NCI-H128 (cell line): Measurements from ENCODE around the gene CLEC3B.
"Not testable (repeated sequence)": the region's sequence is repeated elsewhere in the genome, so short reads cannot be mapped to it uniquely, and the experiment has no call there.

Source experiments
- DNase-seq: peaks from one replicate; lab custom pipeline; 2025; ENCODE audit not compliant: unreplicated experiment; lab: John Stamatoyannopoulos, UW

The CLEC3B gene

GRCh38 chr3:45034612-45035252, 8.6 kb downstream of the CLEC3B start:
- no peak for DNase-seq

- DNase-seq, result no peak
Measured at GRCh38 chr3:45035441-45036301, 9.6 kb downstream of the CLEC3B start.

- DNase-seq, result peak; percentile 62
Measured at GRCh38 chr3:45037720-45038455, 11.8 kb downstream of the CLEC3B start.

- no peak for DNase-seq
Measured at GRCh38 chr3:45041666-45042065, 15.6 kb downstream of the CLEC3B start.

- DNase-seq, result no peak
Measured at GRCh38 chr3:45042162-45042561, 16.1 kb downstream of the CLEC3B start.

DNA sequence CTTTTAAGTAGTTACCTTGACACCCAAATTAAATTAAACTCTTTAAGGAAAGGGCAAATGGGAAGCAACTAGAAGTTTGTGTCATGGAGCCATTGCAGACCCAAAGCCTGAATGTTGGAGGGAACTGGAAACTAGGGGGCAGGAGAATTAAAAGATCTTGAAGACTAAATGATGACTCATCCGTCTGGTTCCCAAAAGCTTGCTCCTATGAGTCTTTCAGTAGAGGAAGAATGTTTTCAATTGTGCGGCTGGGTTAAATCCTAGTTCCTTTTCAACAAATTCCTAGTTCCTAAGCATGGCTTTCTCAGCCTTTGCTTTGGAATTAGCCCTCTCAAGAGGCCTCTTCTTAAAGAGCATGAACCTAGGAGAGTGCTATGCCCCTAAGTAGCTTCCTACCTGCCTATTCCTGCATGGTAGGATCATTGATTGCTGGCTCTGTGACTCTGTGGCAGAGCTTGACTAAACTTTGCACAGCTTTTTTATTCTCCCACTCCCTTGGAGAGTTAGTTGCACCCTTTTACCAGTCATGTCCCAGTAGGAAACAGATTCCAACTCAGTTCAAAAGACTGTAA, 17.7 kb downstream of the CLEC3B start:
- DNase-seq, result no peak

GRCh38 chr3:45048244-45048643, 22.1 kb downstream of the CLEC3B start:
- no peak for DNase-seq

DNA sequence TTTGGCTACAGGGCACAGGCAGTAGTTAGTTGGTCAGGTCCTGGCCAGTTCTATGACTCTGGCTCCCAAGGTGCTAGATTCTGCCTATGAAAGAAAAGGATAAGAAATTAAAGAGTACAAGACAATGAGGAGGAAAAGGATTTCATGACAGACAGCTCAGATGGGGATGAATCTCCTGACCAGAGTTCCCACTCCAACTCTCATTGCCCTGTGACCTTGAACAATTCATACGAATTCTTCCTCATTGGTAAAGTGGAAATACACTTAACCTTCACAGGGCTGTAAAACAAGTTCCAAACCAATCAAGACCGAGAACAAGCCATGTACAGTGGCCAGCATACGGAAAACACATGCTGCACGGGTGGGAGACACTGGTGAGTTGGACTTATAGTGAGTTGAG, 23.7 kb downstream of the CLEC3B start:
- no peak for DNase-seq

DNA sequence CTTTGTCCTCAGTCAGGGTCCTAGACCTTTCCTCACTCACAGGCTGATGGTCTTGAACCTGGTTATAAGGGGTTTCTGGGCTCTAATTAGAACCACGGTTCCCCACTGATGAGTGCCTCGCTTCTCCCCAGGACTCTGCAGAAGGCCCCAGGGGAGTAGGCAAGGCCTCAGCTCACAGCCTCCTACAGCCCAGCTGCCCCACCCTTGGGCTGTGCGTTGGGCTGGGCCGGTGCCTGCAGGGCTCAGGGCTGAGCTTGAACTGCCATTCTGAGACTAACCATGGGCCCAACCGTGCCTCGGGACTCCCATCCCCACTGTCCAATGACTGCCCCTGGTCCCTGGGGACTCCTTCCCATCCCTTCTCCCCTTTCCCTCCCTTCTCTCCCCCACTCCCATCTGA, 25.6 kb downstream of the CLEC3B start:
- DNase-seq, result no peak

GRCh38 chr3:45053805-45054195, 27.7 kb downstream of the CLEC3B start:
- DNase-seq, result not testable (repeated sequence)

GRCh38 chr3:45054196-45054857, 28.2 kb downstream of the CLEC3B start:
- DNase-seq, result no peak

- DNase-seq, result no peak
Measured at GRCh38 chr3:45055032-45055410, 28.9 kb downstream of the CLEC3B start.

DNA sequence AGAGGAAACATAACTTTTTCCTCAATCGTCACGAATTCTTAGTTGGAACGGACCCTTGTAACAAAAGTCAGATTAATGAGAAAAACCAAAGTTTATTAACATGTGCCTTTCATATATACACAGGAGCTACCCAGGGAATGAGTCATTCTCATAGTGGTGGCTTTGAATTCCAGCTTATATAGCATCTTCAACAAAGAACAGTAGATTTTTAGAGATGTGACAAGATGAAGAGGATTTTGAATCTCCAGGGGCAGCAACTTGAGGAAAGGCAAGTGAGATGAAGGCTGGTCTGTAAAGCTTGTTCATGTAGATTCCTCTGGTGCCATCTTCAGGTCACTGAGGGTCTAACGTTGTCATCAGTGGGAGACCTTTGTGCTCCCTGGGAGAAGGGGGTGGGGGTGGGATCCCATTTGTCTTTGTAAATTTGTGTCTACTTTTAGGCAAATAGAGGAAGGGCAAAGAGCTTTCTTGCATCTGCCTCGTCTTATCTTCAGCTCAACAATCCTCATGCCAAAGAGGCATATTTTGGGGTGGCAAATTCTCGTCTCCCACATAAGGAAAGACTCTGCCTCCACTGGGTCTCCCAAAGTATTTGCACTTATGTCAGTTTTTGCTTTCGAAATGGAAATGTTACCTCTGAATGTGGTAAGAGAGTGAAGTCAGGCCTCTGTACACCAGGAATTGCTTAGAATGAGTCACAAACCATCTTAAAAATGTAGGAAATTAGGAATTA, 29.5 kb downstream of the CLEC3B start:
- no peak for DNase-seq

GRCh38 chr3:45056608-45057301, 30.7 kb downstream of the CLEC3B start:
- no peak for DNase-seq

DNA sequence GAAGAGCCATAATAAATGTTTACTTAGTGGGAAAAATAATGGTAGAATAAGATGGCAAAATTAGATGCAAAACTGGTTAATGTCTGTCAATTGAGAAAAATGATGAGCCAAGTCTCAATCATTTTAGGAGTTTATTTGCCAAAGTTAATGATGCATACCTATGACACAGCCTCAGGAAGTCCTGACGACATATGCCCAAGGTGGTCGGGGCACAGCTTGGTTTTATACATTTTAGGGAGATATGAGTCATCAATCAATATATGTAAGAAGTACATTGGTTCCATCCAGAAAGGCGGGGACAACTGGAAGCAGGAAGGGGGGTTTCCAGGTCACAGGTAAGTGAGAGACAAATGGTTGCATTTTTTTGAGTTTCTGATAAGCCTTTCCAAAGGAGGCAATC, 31.5 kb downstream of the CLEC3B start:
- DNase-seq, result no peak

DNA sequence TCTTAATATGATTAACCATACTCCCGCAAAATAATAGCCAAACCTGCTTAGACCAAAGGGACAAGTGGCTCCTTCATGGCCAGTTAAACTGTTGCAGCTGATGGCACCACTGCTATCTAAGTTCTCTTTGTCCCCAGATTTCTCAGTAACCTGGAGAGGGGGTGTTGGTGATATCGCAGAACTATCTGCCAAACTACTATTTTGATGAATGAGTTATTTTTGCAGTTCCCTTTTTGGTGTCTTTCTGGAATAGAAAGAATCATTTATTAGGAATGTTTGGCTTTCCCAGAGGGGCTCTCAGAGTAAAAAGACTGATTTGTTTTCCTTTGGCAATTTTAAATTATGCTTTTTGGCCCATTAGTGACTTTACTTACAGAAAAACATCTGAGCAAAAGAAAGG, 33.0 kb downstream of the CLEC3B start:
- no peak for DNase-seq

DNA sequence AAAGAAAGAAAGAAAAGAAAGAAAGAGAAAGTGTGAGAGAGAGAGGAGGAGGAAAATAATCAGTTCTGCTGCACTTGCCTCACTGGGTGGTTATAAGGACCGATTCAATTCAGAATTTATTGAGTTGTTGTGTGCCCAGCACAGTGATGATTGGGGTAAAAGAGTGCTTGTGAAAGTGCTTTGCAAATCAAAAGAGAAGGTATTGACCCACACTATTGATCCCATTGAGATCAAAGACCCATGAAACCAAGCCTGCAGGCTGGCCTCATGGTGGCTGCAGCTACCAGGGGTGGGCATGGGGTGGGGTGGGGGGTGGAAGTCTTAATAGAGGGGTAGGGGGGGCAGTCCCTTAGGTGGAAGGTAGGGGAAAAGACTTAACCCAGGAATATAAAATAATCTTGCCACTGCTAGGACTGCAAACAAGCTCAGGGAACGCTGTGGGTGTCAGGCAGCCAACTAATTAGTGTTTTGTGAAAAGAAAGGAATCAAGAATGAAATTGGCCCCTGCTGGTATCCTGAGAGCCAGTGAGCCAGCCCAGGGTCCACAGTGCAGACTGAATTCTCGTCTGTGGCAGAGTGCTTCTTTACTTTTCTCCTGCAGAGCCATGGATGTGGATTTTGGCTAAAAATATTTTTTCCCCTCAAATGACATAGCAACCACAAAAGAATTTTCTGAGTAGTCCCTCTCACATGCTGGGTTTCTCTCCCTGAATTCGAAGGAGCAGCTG, 34.2 kb downstream of the CLEC3B start:
- DNase-seq, result no peak

DNA sequence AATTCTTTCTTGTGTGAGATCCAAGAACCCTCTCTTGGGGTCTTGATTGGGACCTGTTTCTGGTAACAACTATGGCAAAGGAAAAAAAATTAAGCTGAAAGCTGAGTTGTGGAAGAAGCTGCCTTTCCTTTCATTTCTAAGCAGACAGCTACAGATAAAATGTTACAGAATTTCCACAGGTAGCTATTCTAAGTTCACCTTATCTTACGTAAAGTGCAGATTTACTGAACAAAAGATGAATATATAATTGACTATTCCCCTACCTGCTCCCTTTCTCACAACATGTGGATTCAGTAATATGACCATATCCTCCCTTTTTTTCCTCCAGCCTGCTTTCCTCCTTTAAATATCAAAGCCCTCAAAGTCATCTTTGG, 36.6 kb downstream of the CLEC3B start:
- DNase-seq, result no peak
